ENCODE measurements around the gene PDE6A. TPM values are rescaled to one million over a fixed set of nuclear protein-coding genes. Genes with fewer than 3 reads are reported as not detected.

PDE6A gene
- total and polyA plus RNA-seq, 9 of the 15 experiments (the other 6 are each of a cell fraction or from before 2014, with no cell fraction given), result 0.01 to 0.04 (median 0.01) TPM; not detected in 6

DNA sequence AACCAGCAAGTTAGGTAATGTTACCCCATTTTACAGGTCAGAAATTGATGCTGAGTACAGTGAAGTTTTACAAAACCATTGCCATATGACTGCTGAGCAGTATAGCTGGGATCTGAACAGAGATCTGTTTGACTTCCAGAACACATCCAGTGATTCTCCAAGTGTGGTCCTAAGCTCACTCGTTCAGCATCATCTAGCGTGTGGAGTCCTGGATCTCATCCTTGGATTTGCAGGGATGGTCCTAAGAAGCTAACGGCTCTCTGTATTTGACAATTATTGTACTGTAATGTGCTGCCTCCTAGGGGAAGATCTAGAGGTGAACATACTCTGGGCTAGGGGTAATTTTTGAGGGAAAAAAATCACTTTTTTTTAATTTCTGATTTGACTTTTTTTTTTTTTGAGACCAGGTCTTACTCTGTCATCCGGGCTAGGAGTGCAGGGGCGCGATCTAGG, 17.4 kb upstream of the PDE6A start:
- ChIA-PET POLR2A (interaction anchor here (0.8 to 1.6 kb wide), 8 partner anchors 10 to 349 kb away, joined by 3 to 5 read pairs (median 3); partner anchors contain the start of genes HMGXB3 and TIGD6), CTCF (ENCODE audit: low intra/inter-chr PET ratio) (interaction anchor here (0.6 to 5.1 kb wide), 6 partner anchors 60 to 640 kb away, joined by 3 to 59 read pairs (median 4); no protein-coding TSS in a partner anchor)
- ATAC-seq, result peak; percentile 22; the same call in 1 of the 3 replicates
- no TSS peak for BruUV-seq (replicated peaks)
- Histone ChIP-seq H3K9ac (ENCODE audit: insufficient read depth in 1 of 2, low read depth in 2 of 2, low read length in 2 of 2) (no peak overlapping the region), H4K20me1 (replicated peaks; ENCODE audit: control insufficient read depth, insufficient read depth, low read length) (no peaks in the 10 kb centered on the region), H3K9me3 (replicated peaks; ENCODE audit: control insufficient read depth, insufficient read depth, low read depth, low read length) (no peaks in the 10 kb centered on the region), H3K9me1 (ENCODE audit: control insufficient read depth, insufficient read depth, low read length) (no peaks in the 10 kb centered on the region), H3K27ac (ENCODE audit: extremely low read depth, low read depth, low read length) (no peak overlapping the region), H2AFZ (ENCODE audit: low read depth, low read length) (no peak overlapping the region), H3K27me3 (ENCODE audit: control insufficient read depth in 2 of 2, insufficient read depth in 2 of 2, low read length in 2 of 2) (no peaks in the 10 kb centered on the region), H3K4me1 (replicated peaks in 1 of 2; ENCODE audit: control insufficient read depth in 2 of 2, insufficient read depth in 2 of 2, low read length in 2 of 2) (peaks cover 14 to 21% of the 10 kb centered on the region in 2 experiments; a peak in 4 of 5 replicates), H3K4me2 (ENCODE audit: insufficient read depth, low read length) (no peak overlapping the region), H3K36me3 (ENCODE audit: control insufficient read depth, insufficient read depth, low read length) (no peaks in the 10 kb centered on the region), H3K79me2 (ENCODE audit: control insufficient read depth, insufficient read depth, low read length) (0 out of 3 replicates have a peak, but pooled peaks cover 4% of the 10 kb centered on the region), H3K4me3 (no peak overlapping the region)
- peak; percentile 43 to 58 (median 50) for DNase-seq (ENCODE audit: extremely low read depth in 1 of 4, low spot score in 3 of 4)
- intact Hi-C loops (cut with micrococcal nuclease), result loop anchor here (1.0 to 5.0 kb wide), 3 partner anchors 29 to 125 kb away; no protein-coding TSS in a partner anchor
- FAIRE-seq, result peak; percentile 69
- in situ Hi-C loops (cut with MboI), result loop anchor here (10.0 kb wide), 1 partner anchor 107 kb away; no protein-coding TSS in a partner anchor
- 15% methylated on average over 5 of the region's 6 CpGs for WGBS (ENCODE audit: insufficient coverage, low coverage, missing lambda C conversion rate)
- TF ChIP-seq, protein P1, sequence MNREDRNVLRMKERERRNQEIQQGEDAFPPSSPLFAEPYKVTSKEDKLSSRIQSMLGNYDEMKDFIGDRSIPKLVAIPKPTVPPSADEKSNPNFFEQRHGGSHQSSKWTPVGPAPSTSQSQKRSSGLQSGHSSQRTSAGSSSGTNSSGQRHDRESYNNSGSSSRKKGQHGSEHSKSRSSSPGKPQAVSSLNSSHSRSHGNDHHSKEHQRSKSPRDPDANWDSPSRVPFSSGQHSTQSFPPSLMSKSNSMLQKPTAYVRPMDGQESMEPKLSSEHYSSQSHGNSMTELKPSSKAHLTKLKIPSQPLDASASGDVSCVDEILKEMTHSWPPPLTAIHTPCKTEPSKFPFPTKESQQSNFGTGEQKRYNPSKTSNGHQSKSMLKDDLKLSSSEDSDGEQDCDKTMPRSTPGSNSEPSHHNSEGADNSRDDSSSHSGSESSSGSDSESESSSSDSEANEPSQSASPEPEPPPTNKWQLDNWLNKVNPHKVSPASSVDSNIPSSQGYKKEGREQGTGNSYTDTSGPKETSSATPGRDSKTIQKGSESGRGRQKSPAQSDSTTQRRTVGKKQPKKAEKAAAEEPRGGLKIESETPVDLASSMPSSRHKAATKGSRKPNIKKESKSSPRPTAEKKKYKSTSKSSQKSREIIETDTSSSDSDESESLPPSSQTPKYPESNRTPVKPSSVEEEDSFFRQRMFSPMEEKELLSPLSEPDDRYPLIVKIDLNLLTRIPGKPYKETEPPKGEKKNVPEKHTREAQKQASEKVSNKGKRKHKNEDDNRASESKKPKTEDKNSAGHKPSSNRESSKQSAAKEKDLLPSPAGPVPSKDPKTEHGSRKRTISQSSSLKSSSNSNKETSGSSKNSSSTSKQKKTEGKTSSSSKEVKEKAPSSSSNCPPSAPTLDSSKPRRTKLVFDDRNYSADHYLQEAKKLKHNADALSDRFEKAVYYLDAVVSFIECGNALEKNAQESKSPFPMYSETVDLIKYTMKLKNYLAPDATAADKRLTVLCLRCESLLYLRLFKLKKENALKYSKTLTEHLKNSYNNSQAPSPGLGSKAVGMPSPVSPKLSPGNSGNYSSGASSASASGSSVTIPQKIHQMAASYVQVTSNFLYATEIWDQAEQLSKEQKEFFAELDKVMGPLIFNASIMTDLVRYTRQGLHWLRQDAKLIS (CRISPR knock-in tag; IDR thresholded peaks at IDR 0.05), result no peak
- no peak for TF ChIP-seq ZBTB40 (IDR thresholded peaks at IDR 0.05)
- no peak for TF ChIP-seq ZBTB40 (CRISPR knock-in tag; IDR thresholded peaks at IDR 0.05)
- TF ChIP-seq PKNOX1 (IDR thresholded peaks at IDR 0.05), result no peak
